ENCODE data around the gene APC.

Gene APC

GRCh38 chr5:112757468-112758208, 20.0 kb downstream of the APC start:
- Histone ChIP-seq H3K9me3 (ENCODE audit: control insufficient read depth, low read length) (no peaks in the 10 kb centered on the region), H3K27me3 (ENCODE audit: control insufficient read depth, insufficient read depth, low read length) (no peaks in the 10 kb centered on the region), H3K4me3 (ENCODE audit: low read length) (no peak overlapping the region), H3K36me3 (ENCODE audit: control insufficient read depth, insufficient read depth, low read length) (no peaks in the 10 kb centered on the region), H3K4me1 (ENCODE audit: control insufficient read depth, insufficient read depth, low read length) (no peaks in the 10 kb centered on the region), H3K9ac (ENCODE audit: low read length) (no peak overlapping the region)

- Histone ChIP-seq H3K4me1 (ENCODE audit: control insufficient read depth, insufficient read depth, low read length) (no peaks in the 10 kb centered on the region), H3K36me3 (ENCODE audit: control insufficient read depth, insufficient read depth, low read length) (no peaks in the 10 kb centered on the region), H3K27me3 (ENCODE audit: control insufficient read depth, insufficient read depth, low read length) (no peaks in the 10 kb centered on the region), H3K9me3 (ENCODE audit: control insufficient read depth, low read length) (no peaks in the 10 kb centered on the region), H3K9ac (ENCODE audit: low read length) (no peak overlapping the region), H3K4me3 (ENCODE audit: low read length) (no peak overlapping the region)
Measured at GRCh38 chr5:112758676-112759075, 21.0 kb downstream of the APC start.

- Histone ChIP-seq H3K36me3 (ENCODE audit: control insufficient read depth, insufficient read depth, low read length) (no peaks in the 10 kb centered on the region), H3K4me3 (ENCODE audit: low read length) (no peak overlapping the region), H3K9me3 (ENCODE audit: control insufficient read depth, low read length) (no peaks in the 10 kb centered on the region), H3K27me3 (ENCODE audit: control insufficient read depth, insufficient read depth, low read length) (no peaks in the 10 kb centered on the region), H3K4me1 (ENCODE audit: control insufficient read depth, insufficient read depth, low read length) (no peaks in the 10 kb centered on the region), H3K9ac (ENCODE audit: low read length) (no peak overlapping the region)
Measured at GRCh38 chr5:112762113-112762810, 24.6 kb downstream of the APC start.

GRCh38 chr5:112763165-112763564, 25.5 kb downstream of the APC start:
- H3K36me3 ChIP-seq (ENCODE audit: control insufficient read depth, insufficient read depth, low read length), result no peaks in the 10 kb centered on the region
- H3K9me3 ChIP-seq (ENCODE audit: control insufficient read depth, low read length), result no peaks in the 10 kb centered on the region
- no peak overlapping the region for H3K9ac ChIP-seq (ENCODE audit: low read length)
- H3K27me3 ChIP-seq (ENCODE audit: control insufficient read depth, insufficient read depth, low read length), result no peaks in the 10 kb centered on the region
- H3K4me1 ChIP-seq (ENCODE audit: control insufficient read depth, insufficient read depth, low read length), result no peaks in the 10 kb centered on the region
- H3K4me3 ChIP-seq (ENCODE audit: low read length), result no peak overlapping the region

GRCh38 chr5:112772124-112772523, 34.4 kb downstream of the APC start:
- no peak overlapping the region for H3K4me3 ChIP-seq (ENCODE audit: low read length)
- H3K9ac ChIP-seq (ENCODE audit: low read length), result no peak overlapping the region
- H3K4me1 ChIP-seq (ENCODE audit: control insufficient read depth, insufficient read depth, low read length), result no peaks in the 10 kb centered on the region
- H3K27me3 ChIP-seq (ENCODE audit: control insufficient read depth, insufficient read depth, low read length), result no peaks in the 10 kb centered on the region
- H3K36me3 ChIP-seq (ENCODE audit: control insufficient read depth, insufficient read depth, low read length), result no peaks in the 10 kb centered on the region
- no peaks in the 10 kb centered on the region for H3K9me3 ChIP-seq (ENCODE audit: control insufficient read depth, low read length)

GRCh38 chr5:112776301-112776856, 38.7 kb downstream of the APC start:
- H3K4me3 ChIP-seq (ENCODE audit: low read length), result no peak overlapping the region
- no peaks in the 10 kb centered on the region for H3K27me3 ChIP-seq (ENCODE audit: control insufficient read depth, insufficient read depth, low read length)
- no peak overlapping the region for H3K9ac ChIP-seq (ENCODE audit: low read length)
- H3K36me3 ChIP-seq (ENCODE audit: control insufficient read depth, insufficient read depth, low read length), result no peaks in the 10 kb centered on the region
- H3K9me3 ChIP-seq (ENCODE audit: control insufficient read depth, low read length), result no peaks in the 10 kb centered on the region
- no peaks in the 10 kb centered on the region for H3K4me1 ChIP-seq (ENCODE audit: control insufficient read depth, insufficient read depth, low read length)

- no peaks in the 10 kb centered on the region for H3K36me3 ChIP-seq (ENCODE audit: control insufficient read depth, insufficient read depth, low read length)
Measured at GRCh38 chr5:112779531-112779930, 41.8 kb downstream of the APC start.

GRCh38 chr5:112784726-112785125, 47.0 kb downstream of the APC start:
- no peaks in the 10 kb centered on the region for H3K27me3 ChIP-seq (ENCODE audit: control insufficient read depth, insufficient read depth, low read length)
- H3K36me3 ChIP-seq (ENCODE audit: control insufficient read depth, insufficient read depth, low read length), result no peaks in the 10 kb centered on the region
- no peaks in the 10 kb centered on the region for H3K4me1 ChIP-seq (ENCODE audit: control insufficient read depth, insufficient read depth, low read length)
- H3K4me3 ChIP-seq (ENCODE audit: low read length), result no peak overlapping the region
- no peaks in the 10 kb centered on the region for H3K9me3 ChIP-seq (ENCODE audit: control insufficient read depth, low read length)
- no peak overlapping the region for H3K9ac ChIP-seq (ENCODE audit: low read length)

More at GRCh38 chr5:112779531-112779930, 41.8 kb downstream of the APC start:
- Histone ChIP-seq H3K9ac (ENCODE audit: low read length) (no peak overlapping the region), H3K9me3 (ENCODE audit: control insufficient read depth, low read length) (no peaks in the 10 kb centered on the region), H3K27me3 (ENCODE audit: control insufficient read depth, insufficient read depth, low read length) (no peaks in the 10 kb centered on the region), H3K4me3 (ENCODE audit: low read length) (no peak overlapping the region), H3K4me1 (ENCODE audit: control insufficient read depth, insufficient read depth, low read length) (no peaks in the 10 kb centered on the region)

- Histone ChIP-seq H3K4me3 (ENCODE audit: low read length) (no peak overlapping the region), H3K27me3 (ENCODE audit: control insufficient read depth, insufficient read depth, low read length) (no peaks in the 10 kb centered on the region), H3K36me3 (ENCODE audit: control insufficient read depth, insufficient read depth, low read length) (no peaks in the 10 kb centered on the region)
Measured at GRCh38 chr5:112787261-112787660, 49.6 kb downstream of the APC start.

GRCh38 chr5:112787896-112788295, 50.2 kb downstream of the APC start:
- H3K9me3 ChIP-seq (ENCODE audit: control insufficient read depth, low read length), result no peaks in the 10 kb centered on the region
- no peaks in the 10 kb centered on the region for H3K27me3 ChIP-seq (ENCODE audit: control insufficient read depth, insufficient read depth, low read length)
- H3K9ac ChIP-seq (ENCODE audit: low read length), result no peak overlapping the region
- H3K4me3 ChIP-seq (ENCODE audit: low read length), result no peak overlapping the region
- no peaks in the 10 kb centered on the region for H3K4me1 ChIP-seq (ENCODE audit: control insufficient read depth, insufficient read depth, low read length)
- peaks cover 1% of the 10 kb centered on the region for H3K36me3 ChIP-seq (ENCODE audit: control insufficient read depth, insufficient read depth, low read length)

More at GRCh38 chr5:112787261-112787660, 49.6 kb downstream of the APC start:
- H3K9me3 ChIP-seq (ENCODE audit: control insufficient read depth, low read length), result no peaks in the 10 kb centered on the region
- H3K9ac ChIP-seq (ENCODE audit: low read length), result no peak overlapping the region
- H3K4me1 ChIP-seq (ENCODE audit: control insufficient read depth, insufficient read depth, low read length), result no peaks in the 10 kb centered on the region

GRCh38 chr5:112793201-112793600, 55.5 kb downstream of the APC start:
- Histone ChIP-seq H3K4me3 (ENCODE audit: low read length) (no peak overlapping the region), H3K9ac (ENCODE audit: low read length) (no peak overlapping the region), H3K4me1 (ENCODE audit: control insufficient read depth, insufficient read depth, low read length) (no peaks in the 10 kb centered on the region), H3K36me3 (ENCODE audit: control insufficient read depth, insufficient read depth, low read length) (peaks cover 7% of the 10 kb centered on the region), H3K9me3 (ENCODE audit: control insufficient read depth, low read length) (no peaks in the 10 kb centered on the region), H3K27me3 (ENCODE audit: control insufficient read depth, insufficient read depth, low read length) (no peaks in the 10 kb centered on the region)

GRCh38 chr5:112794410-112794809, 56.7 kb downstream of the APC start:
- Histone ChIP-seq H3K4me3 (ENCODE audit: low read length) (no peak overlapping the region), H3K36me3 (ENCODE audit: control insufficient read depth, insufficient read depth, low read length) (peaks cover 7% of the 10 kb centered on the region), H3K9ac (ENCODE audit: low read length) (no peak overlapping the region), H3K9me3 (ENCODE audit: control insufficient read depth, low read length) (no peaks in the 10 kb centered on the region), H3K4me1 (ENCODE audit: control insufficient read depth, insufficient read depth, low read length) (no peaks in the 10 kb centered on the region), H3K27me3 (ENCODE audit: control insufficient read depth, insufficient read depth, low read length) (no peaks in the 10 kb centered on the region)
